Colonic mucosa (tissue), 4 donors: ENCODE measurements around the gene ETNK2. TPM values are rescaled to one million over a fixed set of nuclear protein-coding genes. Genes with fewer than 3 reads are reported as not detected.

ENCODE experiments used
- DNase-seq: peaks from one replicate; pipeline ENCODE4 v3.0.0-alpha.2; 2020
- H3K27ac ChIP-seq: fragments of 200-600 bp; one replicate; pipeline ENCODE4 v1.8.0; 2021
- H3K27me3 ChIP-seq: fragments of 200-600 bp; one replicate; pipeline ENCODE4 v1.8.0; 2021
- H3K36me3 ChIP-seq: fragments of 200-600 bp; one replicate; pipeline ENCODE4 v1.8.0; 2021
- H3K4me1 ChIP-seq: fragments of 200-600 bp; one replicate; pipeline ENCODE4 v1.8.0; 2021; ENCODE audit warnings: mild to moderate bottlenecking
- H3K4me3 ChIP-seq: fragments of 200-600 bp; one replicate; pipeline ENCODE4 v1.8.0; 2021
- H3K9ac ChIP-seq, 2 donors: one replicate each; pipeline ENCODE4 v1.7.0; 2013; ENCODE audit warnings: control low read depth in 2 of 2, low read depth in 2 of 2, low read length in 2 of 2
- H3K9me3 ChIP-seq: fragments of 200-600 bp; one replicate; pipeline ENCODE4 v1.8.0; 2021
- intact Hi-C: fragments of 100-400 bp; cut with DNase I; formaldehyde crosslinking; loops from one replicate; pipeline ENCODE4 v1.14.1; 2022
- total RNA-seq, 2 donors: library from RNA; stranded (reverse); fragmentation: NEBNext Ultra II Directional in 1 of 2; extraction: Animal tissue kit (Norgen Biotek cat#: 25700) in 1 of 2; gene quantifications; one replicate each; pipeline ENCODE4 v1.2.1, GENCODE V29; 2021
- TF ChIP-seq, protein P1 (sequence below): fragments of 200-600 bp; IDR thresholded peaks from one replicate; pipeline ENCODE4 v1.8.0; 2022; ENCODE audit warnings: antibody characterized with exemption, mild to moderate bottlenecking
- donor health status: healthy.
- donor health status: DM: no; HTN: no; CAD: no.
- donor health status: DM: no; HTN: no; CAD: no.

ETNK2 gene
- total RNA-seq, 2 donors from 2014 or later, result 0.40 to 1.2 TPM

DNA sequence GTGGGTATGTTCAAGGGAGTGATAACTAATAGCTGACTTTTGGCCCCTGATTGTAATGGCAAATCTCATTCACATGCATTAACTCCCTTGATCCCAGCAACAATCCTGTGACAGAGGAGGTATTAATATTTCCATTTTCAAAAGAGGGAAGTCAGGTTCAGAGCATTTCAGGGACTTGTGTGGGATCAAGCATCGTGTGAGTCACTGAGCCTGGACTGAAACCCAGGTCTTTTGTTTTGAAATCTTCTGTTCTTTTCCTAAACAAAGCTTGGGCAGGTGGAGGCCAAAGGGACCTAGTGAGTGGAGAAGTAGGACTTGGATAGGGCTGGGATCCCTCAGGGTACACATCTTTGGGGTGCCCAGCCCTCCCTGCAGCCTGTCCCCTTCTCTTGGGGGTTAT, 37.9 kb downstream of the ETNK2 start:
- TF ChIP-seq, protein P1, sequence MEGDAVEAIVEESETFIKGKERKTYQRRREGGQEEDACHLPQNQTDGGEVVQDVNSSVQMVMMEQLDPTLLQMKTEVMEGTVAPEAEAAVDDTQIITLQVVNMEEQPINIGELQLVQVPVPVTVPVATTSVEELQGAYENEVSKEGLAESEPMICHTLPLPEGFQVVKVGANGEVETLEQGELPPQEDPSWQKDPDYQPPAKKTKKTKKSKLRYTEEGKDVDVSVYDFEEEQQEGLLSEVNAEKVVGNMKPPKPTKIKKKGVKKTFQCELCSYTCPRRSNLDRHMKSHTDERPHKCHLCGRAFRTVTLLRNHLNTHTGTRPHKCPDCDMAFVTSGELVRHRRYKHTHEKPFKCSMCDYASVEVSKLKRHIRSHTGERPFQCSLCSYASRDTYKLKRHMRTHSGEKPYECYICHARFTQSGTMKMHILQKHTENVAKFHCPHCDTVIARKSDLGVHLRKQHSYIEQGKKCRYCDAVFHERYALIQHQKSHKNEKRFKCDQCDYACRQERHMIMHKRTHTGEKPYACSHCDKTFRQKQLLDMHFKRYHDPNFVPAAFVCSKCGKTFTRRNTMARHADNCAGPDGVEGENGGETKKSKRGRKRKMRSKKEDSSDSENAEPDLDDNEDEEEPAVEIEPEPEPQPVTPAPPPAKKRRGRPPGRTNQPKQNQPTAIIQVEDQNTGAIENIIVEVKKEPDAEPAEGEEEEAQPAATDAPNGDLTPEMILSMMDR, result no peak
- intact Hi-C loops, result no loop called here
- H3K4me1 ChIP-seq, result no peaks in the 10 kb centered on the region
- H3K9me3 ChIP-seq, result no peaks in the 10 kb centered on the region
- H3K36me3 ChIP-seq, result no peaks in the 10 kb centered on the region
- H3K27ac ChIP-seq, result no peak overlapping the region
- DNase-seq, result no peak
- no peak overlapping the region for H3K9ac ChIP-seq
- H3K27me3 ChIP-seq, result no peaks in the 10 kb centered on the region
- H3K4me3 ChIP-seq, result no peak overlapping the region

DNA sequence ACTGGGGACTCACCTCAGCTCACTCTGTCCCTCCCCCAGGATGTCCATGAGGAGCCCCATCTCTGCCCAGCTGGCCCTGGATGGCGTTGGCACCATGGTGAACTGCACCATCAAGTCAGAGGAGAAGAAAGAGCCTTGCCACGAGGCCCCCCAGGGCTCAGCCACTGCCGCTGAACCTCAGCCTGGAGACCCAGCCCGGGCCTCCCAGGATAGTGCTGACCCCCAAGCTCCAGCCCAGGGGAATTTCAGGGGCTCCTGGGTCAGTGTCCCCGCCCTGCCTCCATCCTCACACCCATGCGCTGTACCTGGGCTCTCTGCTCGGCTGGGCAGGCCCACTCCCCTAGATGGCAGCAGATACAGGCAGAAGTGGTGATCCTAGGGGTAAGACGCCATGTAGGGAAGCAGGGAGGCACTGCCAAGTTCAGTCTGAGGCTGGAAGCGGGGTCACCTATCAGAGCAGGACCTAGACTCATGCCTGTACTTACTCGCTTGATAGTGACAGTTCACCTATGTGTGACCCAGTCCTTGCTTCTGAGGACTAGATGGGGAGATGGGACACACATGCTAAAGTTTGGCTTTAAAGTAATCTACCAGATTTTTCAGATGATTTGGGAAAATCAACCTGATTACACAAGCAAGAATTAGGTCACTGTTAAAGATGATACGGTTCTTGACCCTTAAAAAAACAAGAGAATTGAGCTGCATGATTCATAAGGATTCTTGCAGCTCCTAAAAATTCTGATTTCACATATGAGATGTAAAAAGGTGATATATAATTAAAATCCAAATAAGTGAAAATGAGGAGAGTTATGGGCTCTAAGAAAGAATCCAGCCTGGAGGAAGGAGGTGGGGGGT, 38.7 kb downstream of the ETNK2 start:
- no peak overlapping the region for H3K4me3 ChIP-seq
- TF ChIP-seq, protein P1, result no peak
- no peaks in the 10 kb centered on the region for H3K36me3 ChIP-seq
- no peaks in the 10 kb centered on the region for H3K4me1 ChIP-seq
- H3K9me3 ChIP-seq, result no peaks in the 10 kb centered on the region
- no peak overlapping the region for H3K9ac ChIP-seq
- H3K27ac ChIP-seq, result no peak overlapping the region
- DNase-seq, result no peak
- intact Hi-C loops, result no loop called here
- no peaks in the 10 kb centered on the region for H3K27me3 ChIP-seq

DNA sequence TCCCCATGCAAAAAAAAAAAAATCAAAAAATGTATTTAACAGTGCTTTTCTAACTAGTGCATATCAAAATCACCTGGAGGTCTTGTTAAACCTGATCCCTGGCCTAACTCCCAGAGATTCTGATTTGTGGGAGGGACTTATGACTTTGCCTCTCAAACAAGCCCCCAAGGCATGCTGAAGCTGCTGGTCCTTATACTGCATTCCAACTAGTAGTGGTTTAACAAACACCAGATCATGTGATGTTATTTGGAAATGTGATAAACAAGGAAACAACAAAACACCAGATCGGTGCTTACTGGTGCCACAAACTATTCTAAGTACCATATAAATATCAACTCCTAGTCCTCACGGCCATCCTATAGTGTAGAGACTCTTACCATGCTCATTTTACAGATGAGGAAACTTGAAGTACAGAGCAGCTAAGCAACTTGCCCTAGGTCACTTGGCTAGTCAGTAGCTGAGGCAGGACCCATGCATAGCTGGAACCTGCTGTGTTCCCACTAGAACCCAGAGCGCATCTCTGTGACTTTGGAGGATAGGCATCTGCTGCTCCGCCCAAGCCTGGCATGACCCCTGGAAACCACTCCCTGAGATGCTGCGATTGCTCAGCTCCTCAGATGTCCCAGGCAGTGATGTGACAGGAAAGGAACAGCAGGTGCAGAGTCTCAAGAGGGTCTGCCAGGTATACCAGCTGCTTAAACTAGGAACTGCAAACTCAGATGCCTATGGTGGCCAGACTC, 40.8 kb downstream of the ETNK2 start:
- no peak overlapping the region for H3K9ac ChIP-seq
- H3K27me3 ChIP-seq, result no peaks in the 10 kb centered on the region
- TF ChIP-seq, protein P1, result no peak
- intact Hi-C loops, result no loop called here
- H3K27ac ChIP-seq, result no peak overlapping the region
- no peak for DNase-seq
- no peaks in the 10 kb centered on the region for H3K36me3 ChIP-seq
- H3K4me1 ChIP-seq, result no peaks in the 10 kb centered on the region
- H3K9me3 ChIP-seq, result no peaks in the 10 kb centered on the region
- no peak overlapping the region for H3K4me3 ChIP-seq

DNA sequence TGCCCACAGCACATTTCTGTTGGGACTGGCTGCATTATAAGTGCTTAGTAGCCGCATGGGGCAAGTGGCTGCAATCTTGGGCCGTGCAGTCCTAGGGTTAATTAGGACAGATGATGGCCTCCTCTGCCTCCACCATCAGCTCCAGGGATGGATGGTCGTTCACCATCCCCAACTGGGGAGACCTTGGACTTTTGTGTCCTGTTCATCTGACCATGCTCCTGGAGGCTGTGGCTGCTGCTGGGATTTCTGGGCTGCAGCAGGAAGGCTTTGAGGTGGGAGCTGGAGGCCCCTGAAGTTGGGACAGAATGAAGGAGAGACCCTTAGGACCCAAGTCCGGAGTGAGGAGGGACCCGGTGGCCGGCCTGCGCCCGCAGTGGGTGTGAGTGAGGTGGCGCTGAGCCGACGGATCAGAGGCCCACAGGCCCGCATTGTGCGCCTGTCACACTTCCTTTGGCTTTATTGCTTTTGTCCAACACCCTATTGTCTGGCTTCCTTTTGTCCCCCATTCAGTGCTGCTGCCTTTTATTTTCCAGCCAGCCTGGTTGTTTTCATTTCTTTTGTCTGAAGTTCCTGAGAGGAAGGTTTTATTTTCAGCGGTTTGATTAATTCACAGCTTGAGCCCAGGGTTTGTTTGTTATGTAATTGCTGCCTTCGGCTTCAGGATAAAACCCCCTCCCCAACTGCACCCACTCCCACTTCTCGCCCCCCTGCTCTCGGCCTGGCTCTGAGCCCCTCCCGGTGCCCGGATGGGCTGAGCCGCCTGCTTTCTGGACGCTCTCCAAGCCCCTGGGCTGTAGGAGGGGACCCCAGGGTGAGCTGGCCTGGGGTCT, 43.3 kb downstream of the ETNK2 start:
- Histone ChIP-seq H3K36me3 (no peaks in the 10 kb centered on the region), H3K4me1 (peaks cover 11% of the 10 kb centered on the region), H3K27ac (no peak overlapping the region), H3K4me3 (no peak overlapping the region), H3K9me3 (no peaks in the 10 kb centered on the region), H3K9ac (no peak overlapping the region), H3K27me3 (no peaks in the 10 kb centered on the region)
- TF ChIP-seq, protein P1, result no peak
- intact Hi-C loops, result no loop called here
- DNase-seq, result no peak

DNA sequence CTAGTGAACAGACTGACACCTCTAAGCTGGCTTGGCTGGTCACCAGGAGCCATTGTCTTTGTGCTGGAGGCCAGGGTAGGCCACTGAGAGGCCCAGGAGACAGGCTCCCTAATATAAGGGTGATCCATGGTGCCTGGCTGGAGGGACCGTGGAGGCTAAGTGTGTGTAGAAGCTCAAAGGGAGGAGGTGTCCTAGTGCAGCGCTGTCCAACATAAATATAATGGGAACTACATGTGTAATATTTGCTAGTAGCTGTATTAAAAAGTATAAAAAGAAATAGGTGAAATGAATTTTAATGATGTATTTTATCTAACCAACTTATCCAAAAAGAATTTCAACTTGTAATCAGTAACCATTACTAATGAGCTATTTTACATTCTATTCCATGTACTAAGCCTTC, 44.0 kb downstream of the ETNK2 start:
- Histone ChIP-seq H3K27ac (no peak overlapping the region), H3K9ac (no peak overlapping the region), H3K9me3 (no peaks in the 10 kb centered on the region), H3K36me3 (no peaks in the 10 kb centered on the region), H3K27me3 (no peaks in the 10 kb centered on the region), H3K4me3 (no peak overlapping the region), H3K4me1 (peaks cover 15% of the 10 kb centered on the region)
- intact Hi-C loops, result no loop called here
- TF ChIP-seq, protein P1, result no peak
- DNase-seq, result no peak
